GM12878 (cell line): Measurements from ENCODE around the gene SHCBP1L.

ENCODE experiments used
- ATF3 ChIP-seq: IDR thresholded peaks from 2 replicates; pipeline ENCODE4 v1.6.1; 2011; ENCODE audit warnings: low read depth, mild to moderate bottlenecking, low read length, moderate library complexity, borderline replicate concordance; ENCODE audit errors: extremely low read depth
- BHLHE40 ChIP-seq, 2 experiments: fragments of 450-650 bp in 1 of 2; IDR thresholded peaks; 2 replicates each; pipeline ENCODE4 v1.6.1; 2011 to 2017; ENCODE audit warnings: low read depth in 2 of 2, borderline replicate concordance in 1 of 2, improper control_type of control experiment in 1 of 2, low read length in 1 of 2, mild to moderate bottlenecking in 1 of 2
- ELK1 ChIP-seq: IDR thresholded peaks from 2 replicates; pipeline ENCODE4 v1.6.1; 2012; ENCODE audit warnings: low read depth, low read length, improper control_type of control experiment
- EZH2 ChIP-seq: IDR thresholded peaks from 2 replicates; pipeline ENCODE4 v1.6.1; 2012; ENCODE audit warnings: low read depth, mild to moderate bottlenecking, control low read depth, inconsistent platforms, low read length, borderline replicate concordance; ENCODE audit not compliant: control insufficient read depth
- FOS ChIP-seq: IDR thresholded peaks from 3 replicates; pipeline ENCODE4 v1.6.1; 2011; ENCODE audit warnings: borderline replicate concordance; ENCODE audit not compliant: insufficient read length; ENCODE audit errors: extremely low read depth
- HDAC2 ChIP-seq: fragments of 200-600 bp; sonication (generic); IDR thresholded peaks from 2 replicates; pipeline ENCODE4 v1.6.1; 2017
- POLR2A ChIP-seq: IDR thresholded peaks from 2 replicates; pipeline ENCODE4 v1.6.1; 2011; ENCODE audit warnings: low read depth, mild to moderate bottlenecking, low read length
- SP1 ChIP-seq: IDR thresholded peaks from one replicate; pipeline ENCODE4 v1.6.1; 2011; ENCODE audit warnings: low read depth, low read length
- TF ChIP-seq, protein P1 (sequence below), 3 experiments: IDR thresholded peaks in 2 of 3; conservative IDR thresholded peaks in 1 of 3; 2 replicates each; pipeline ENCODE4 v1.5.1; 2011; ENCODE audit warnings: low read depth in 3 of 3, low read length in 3 of 3, mild to moderate bottlenecking in 3 of 3, control low read depth in 2 of 3, moderate library complexity in 2 of 3, inconsistent platforms in 1 of 3, mixed read lengths in 1 of 3; ENCODE audit not compliant: control insufficient read depth in 2 of 3, insufficient read depth in 1 of 3; ENCODE audit errors: extremely low read depth in 1 of 3

DNA sequence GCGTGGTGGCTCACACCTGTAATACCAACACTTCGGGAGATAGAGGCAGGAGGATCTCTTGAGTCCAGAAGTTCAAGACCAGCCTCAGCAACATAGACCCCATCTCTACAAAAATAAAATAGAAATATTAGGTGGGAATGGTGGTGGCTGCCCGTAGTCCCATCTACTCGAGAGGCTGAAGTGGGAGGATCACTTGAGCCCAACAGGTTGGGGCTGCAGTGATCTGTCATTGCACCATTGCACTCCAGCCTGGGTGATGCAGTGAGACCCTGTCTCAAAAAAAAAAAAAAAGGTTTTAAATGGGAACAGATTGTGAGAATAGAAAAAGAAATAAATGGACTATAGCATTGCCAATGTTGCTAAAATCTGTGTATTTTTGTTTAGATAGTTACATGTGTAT, 102.6 kb downstream of the SHCBP1L start:
- TF ChIP-seq, protein P1, sequence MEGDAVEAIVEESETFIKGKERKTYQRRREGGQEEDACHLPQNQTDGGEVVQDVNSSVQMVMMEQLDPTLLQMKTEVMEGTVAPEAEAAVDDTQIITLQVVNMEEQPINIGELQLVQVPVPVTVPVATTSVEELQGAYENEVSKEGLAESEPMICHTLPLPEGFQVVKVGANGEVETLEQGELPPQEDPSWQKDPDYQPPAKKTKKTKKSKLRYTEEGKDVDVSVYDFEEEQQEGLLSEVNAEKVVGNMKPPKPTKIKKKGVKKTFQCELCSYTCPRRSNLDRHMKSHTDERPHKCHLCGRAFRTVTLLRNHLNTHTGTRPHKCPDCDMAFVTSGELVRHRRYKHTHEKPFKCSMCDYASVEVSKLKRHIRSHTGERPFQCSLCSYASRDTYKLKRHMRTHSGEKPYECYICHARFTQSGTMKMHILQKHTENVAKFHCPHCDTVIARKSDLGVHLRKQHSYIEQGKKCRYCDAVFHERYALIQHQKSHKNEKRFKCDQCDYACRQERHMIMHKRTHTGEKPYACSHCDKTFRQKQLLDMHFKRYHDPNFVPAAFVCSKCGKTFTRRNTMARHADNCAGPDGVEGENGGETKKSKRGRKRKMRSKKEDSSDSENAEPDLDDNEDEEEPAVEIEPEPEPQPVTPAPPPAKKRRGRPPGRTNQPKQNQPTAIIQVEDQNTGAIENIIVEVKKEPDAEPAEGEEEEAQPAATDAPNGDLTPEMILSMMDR (IDR thresholded peaks at IDR 0.05 in 2 of 3, conservative IDR thresholded peaks at IDR 0.05 in 1 of 3; ENCODE audit: control insufficient read depth in 2 of 3, extremely low read depth in 1 of 3, insufficient read depth in 1 of 3, low read depth in 3 of 3, low read length in 3 of 3): no peak
- TF ChIP-seq SP1 (no peak), POLR2A (no peak), ATF3 (no peak), FOS (no peak), EZH2 (no peak), HDAC2 (no peak), BHLHE40 (IDR thresholded peaks at IDR 0.05; ENCODE audit: borderline replicate concordance in 1 of 2, low read depth in 2 of 2, low read length in 1 of 2) (no peak), ELK1 (no peak)
